Hair follicle dermal papilla cell (primary cell): Measurements from ENCODE around the gene RBM43. TPM values are rescaled to one million over a fixed set of nuclear protein-coding genes. Genes with fewer than 3 reads are reported as not detected.

Source experiments
- total RNA-seq: library from RNA; depleted of rRNA; stranded (reverse); fragments of >200 nt; gene quantifications from 2 replicates; pipeline ENCODE4 v1.2.3, GENCODE V29; 2012

The RBM43 gene
- total RNA-seq: 8.4 and 10.4 TPM in 2 replicates

DNA sequence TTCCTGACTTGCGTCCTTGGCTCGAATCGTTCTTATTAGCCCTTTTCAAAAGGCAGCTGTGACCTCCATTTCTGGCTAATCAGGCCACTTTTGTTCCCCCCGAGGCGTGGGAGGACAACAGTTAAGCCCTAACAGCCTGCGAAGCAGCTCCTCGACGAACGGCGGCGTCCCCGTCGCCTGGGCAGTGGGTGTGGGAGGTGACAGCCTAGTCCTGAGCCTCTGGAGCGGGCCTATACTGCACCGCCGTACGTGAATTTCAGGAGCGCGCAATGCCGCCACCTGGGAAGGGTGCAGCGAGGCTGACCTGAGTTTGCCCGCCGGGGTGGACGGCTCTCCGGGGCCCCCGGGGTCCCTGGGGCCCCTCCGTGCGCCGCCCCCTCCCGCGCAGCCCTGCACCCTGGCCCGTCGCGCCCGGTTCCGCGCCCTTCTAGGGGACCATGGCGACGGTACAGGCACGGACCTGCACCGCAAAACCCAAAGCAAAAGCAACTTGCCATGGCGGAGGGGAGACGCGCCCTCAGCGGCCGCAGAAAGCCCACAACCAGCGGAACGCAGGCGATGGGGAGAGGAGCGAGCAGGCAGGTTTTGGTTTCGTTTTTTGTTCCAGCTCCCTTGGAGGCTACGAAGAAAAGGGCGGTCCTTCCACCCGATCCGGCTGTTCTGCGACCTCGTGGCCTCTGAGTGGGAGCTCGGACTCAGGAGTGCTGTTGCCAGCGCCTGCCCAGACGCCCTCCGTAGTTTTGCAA is at the start of gene RBM43:
TSS of gene RBM43 (minus strand) at position 633 of the 746 bp plus-strand sequence. CDS start at position 497, 136 bp downstream.

Other genes starting within 250 kb of the RBM43 start
- gene NMI, start 27.8 kb upstream of the RBM43 start, total RNA-seq: 9.1 and 10.4 TPM in 2 replicates
- 13.1 and 38.5 TPM in 2 replicates for gene TNFAIP6, start 95.7 kb upstream of the RBM43 start, total RNA-seq
- gene RIF1, start 148.0 kb upstream of the RBM43 start, total RNA-seq: 35.5 and 50.1 TPM in 2 replicates